HepG2 (cell line): Measurements from ENCODE around the gene COG4. TPM values are rescaled to one million over a fixed set of nuclear protein-coding genes. Genes with fewer than 3 reads are reported as not detected.

Experiments
- BRCA1 ChIP-seq: sonication (generic); formaldehyde crosslinking; IDR thresholded peaks from 2 replicates; pipeline ENCODE4 v1.4.0; 2020; ENCODE audit warnings: missing genetic modification reagents
- FOXK1 ChIP-seq: sonication (generic); formaldehyde crosslinking; IDR thresholded peaks from 2 replicates; pipeline ENCODE4 v1.4.0; 2020; ENCODE audit warnings: low read depth, missing genetic modification reagents, borderline replicate concordance
- GMEB2 ChIP-seq: IDR thresholded peaks from 2 replicates; pipeline ENCODE4 v1.6.1; 2016; ENCODE audit warnings: missing biosample characterization, missing genetic modification reagents, low read depth
- NBN ChIP-seq: fragments of 450-650 bp; conservative IDR thresholded peaks from 2 replicates; pipeline ENCODE4 v1.6.1; 2017
- NFYB ChIP-seq: sonication (generic); formaldehyde crosslinking; IDR thresholded peaks from 2 replicates; pipeline ENCODE4 v1.4.0; 2020; ENCODE audit warnings: missing genetic modification reagents
- NR1H2 ChIP-seq: sonication (generic); formaldehyde crosslinking; IDR thresholded peaks from 2 replicates; pipeline ENCODE4 v1.8.1; 2022; ENCODE audit warnings: low read depth, missing genetic modification reagents, borderline replicate concordance
- SAP130 ChIP-seq: IDR thresholded peaks from 2 replicates; pipeline ENCODE4 v1.6.1; 2016; ENCODE audit warnings: low read depth
- SOX6 ChIP-seq, 2 experiments: fragments of 450-650 bp in 1 of 2; sonication (generic) in 1 of 2; formaldehyde crosslinking in 1 of 2; IDR thresholded peaks; 2 replicates each; pipeline versions ENCODE4 v1.4.0 to v1.6.1; 2017 to 2020; ENCODE audit warnings: antibody characterized with exemption in 1 of 2, mild to moderate bottlenecking in 1 of 2, missing genetic modification reagents in 1 of 2
- TCF7L2 ChIP-seq: IDR thresholded peaks from 2 replicates; pipeline ENCODE4 v1.6.1; 2011; ENCODE audit warnings: mild to moderate bottlenecking, low read depth, low read length, moderate library complexity
- TFDP1 ChIP-seq: IDR thresholded peaks from 2 replicates; pipeline ENCODE4 v1.6.1; 2016; ENCODE audit warnings: missing compliant biosample characterization, missing genetic modification reagents, borderline replicate concordance
- ZMAT3 ChIP-seq: sonication (generic); formaldehyde crosslinking; conservative IDR thresholded peaks from 2 replicates; pipeline ENCODE4 v1.7.0; 2021; ENCODE audit warnings: missing genetic modification reagents
- ZNF44 ChIP-seq: sonication (generic); formaldehyde crosslinking; IDR thresholded peaks from 2 replicates; pipeline ENCODE4 v1.5.1; 2020; ENCODE audit warnings: mild to moderate bottlenecking, missing genetic modification reagents
- ZNF644 ChIP-seq: IDR thresholded peaks from 2 replicates; pipeline ENCODE4 v1.6.1; 2016; ENCODE audit warnings: low read depth
- ZUFSP ChIP-seq: sonication (generic); formaldehyde crosslinking; IDR thresholded peaks from 2 replicates; pipeline ENCODE4 v1.9.0; 2021; ENCODE audit warnings: missing genetic modification reagents, mild to moderate bottlenecking, borderline replicate concordance
- polyA plus RNA-seq, 8 experiments: library from polyadenylated mRNA; depleted of rRNA in 3 of 8; stranded (reverse) in 7 of 8; unstranded in 1 of 8; fragments of >200 nt; fragmentation: Illumina TruSeq in 4 of 8; extraction: Trizol in 4 of 8; gene quantifications; 2 replicates each; pipeline versions ENCODE4 v1.2.1 to v1.2.3, GENCODE V29; 2011 to 2016; ENCODE audit warnings: low read depth in 4 of 8, missing spikeins in 1 of 8, mixed read lengths in 1 of 8; ENCODE audit not compliant: insufficient read depth in 1 of 8
- total RNA-seq, 5 experiments: library from RNA; depleted of rRNA; stranded (reverse); fragments of >200 nt; fragmentation: Illumina TruSeq; extraction: Trizol; gene quantifications; 2 replicates each; pipeline ENCODE4 v1.2.3, GENCODE V29; 2016; ENCODE audit warnings: low read depth in 1 of 5
- TF ChIP-seq, protein P1 (sequence below): sonication (generic); formaldehyde crosslinking; IDR thresholded peaks from 2 replicates; pipeline ENCODE4 v1.5.0; 2020; ENCODE audit warnings: mild to moderate bottlenecking, missing genetic modification reagents
- TF ChIP-seq, protein P2 (sequence below): sonication (generic); formaldehyde crosslinking; IDR thresholded peaks from 2 replicates; pipeline ENCODE4 v1.4.0; 2020; ENCODE audit warnings: missing genetic modification reagents
- TF ChIP-seq, protein P3 (sequence below): sonication (generic); formaldehyde crosslinking; IDR thresholded peaks from 2 replicates; pipeline ENCODE4 v1.4.0; 2020; ENCODE audit warnings: low read depth, missing genetic modification reagents

COG4 gene
- total and polyA plus RNA-seq, 2 of the 13 experiments (the other 11 are each of a cell fraction or from before 2014, with no cell fraction given): 51.1 to 73.8 TPM

GRCh38 chr16:70523076-70523742 lies at the start of gene COG4 (continued):
- TF ChIP-seq, protein P1, sequence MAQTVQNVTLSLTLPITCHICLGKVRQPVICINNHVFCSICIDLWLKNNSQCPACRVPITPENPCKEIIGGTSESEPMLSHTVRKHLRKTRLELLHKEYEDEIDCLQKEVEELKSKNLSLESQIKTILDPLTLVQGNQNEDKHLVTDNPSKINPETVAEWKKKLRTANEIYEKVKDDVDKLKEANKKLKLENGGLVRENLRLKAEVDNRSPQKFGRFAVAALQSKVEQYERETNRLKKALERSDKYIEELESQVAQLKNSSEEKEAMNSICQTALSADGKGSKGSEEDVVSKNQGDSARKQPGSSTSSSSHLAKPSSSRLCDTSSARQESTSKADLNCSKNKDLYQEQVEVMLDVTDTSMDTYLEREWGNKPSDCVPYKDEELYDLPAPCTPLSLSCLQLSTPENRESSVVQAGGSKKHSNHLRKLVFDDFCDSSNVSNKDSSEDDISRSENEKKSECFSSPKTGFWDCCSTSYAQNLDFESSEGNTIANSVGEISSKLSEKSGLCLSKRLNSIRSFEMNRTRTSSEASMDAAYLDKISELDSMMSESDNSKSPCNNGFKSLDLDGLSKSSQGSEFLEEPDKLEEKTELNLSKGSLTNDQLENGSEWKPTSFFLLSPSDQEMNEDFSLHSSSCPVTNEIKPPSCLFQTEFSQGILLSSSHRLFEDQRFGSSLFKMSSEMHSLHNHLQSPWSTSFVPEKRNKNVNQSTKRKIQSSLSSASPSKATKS (CRISPR knock-in tag): 0 out of 2 replicates have a peak, but pooled peaks have one; percentile 4
- TF ChIP-seq GMEB2 (CRISPR knock-in tag) (no peak), BRCA1 (CRISPR knock-in tag) (no peak), TFDP1 (CRISPR knock-in tag) (peak; percentile 77; the same call in 1 of the 2 replicates), SOX6 (IDR thresholded peaks at IDR 0.05) (no peak), SOX6 (CRISPR knock-in tag; IDR thresholded peaks at IDR 0.05) (peak; percentile 44; the same call in 1 of the 2 replicates), NFYB (CRISPR knock-in tag) (0 out of 2 replicates have a peak, but pooled peaks have one; percentile 25), NBN (no peak), ZUFSP (no peak), ZMAT3 (CRISPR knock-in tag) (0 out of 2 replicates have a peak, but pooled peaks have one; percentile 15), ZNF644 (CRISPR knock-in tag) (no peak), ZNF44 (CRISPR knock-in tag) (no peak), TCF7L2 (no peak), FOXK1 (CRISPR knock-in tag) (0 out of 2 replicates have a peak, but pooled peaks have one; percentile 0), SAP130 (CRISPR knock-in tag) (peak; percentile 88), NR1H2 (no peak)
- TF ChIP-seq, protein P2, sequence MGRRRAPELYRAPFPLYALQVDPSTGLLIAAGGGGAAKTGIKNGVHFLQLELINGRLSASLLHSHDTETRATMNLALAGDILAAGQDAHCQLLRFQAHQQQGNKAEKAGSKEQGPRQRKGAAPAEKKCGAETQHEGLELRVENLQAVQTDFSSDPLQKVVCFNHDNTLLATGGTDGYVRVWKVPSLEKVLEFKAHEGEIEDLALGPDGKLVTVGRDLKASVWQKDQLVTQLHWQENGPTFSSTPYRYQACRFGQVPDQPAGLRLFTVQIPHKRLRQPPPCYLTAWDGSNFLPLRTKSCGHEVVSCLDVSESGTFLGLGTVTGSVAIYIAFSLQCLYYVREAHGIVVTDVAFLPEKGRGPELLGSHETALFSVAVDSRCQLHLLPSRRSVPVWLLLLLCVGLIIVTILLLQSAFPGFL: no peak
- TF ChIP-seq, protein P3, sequence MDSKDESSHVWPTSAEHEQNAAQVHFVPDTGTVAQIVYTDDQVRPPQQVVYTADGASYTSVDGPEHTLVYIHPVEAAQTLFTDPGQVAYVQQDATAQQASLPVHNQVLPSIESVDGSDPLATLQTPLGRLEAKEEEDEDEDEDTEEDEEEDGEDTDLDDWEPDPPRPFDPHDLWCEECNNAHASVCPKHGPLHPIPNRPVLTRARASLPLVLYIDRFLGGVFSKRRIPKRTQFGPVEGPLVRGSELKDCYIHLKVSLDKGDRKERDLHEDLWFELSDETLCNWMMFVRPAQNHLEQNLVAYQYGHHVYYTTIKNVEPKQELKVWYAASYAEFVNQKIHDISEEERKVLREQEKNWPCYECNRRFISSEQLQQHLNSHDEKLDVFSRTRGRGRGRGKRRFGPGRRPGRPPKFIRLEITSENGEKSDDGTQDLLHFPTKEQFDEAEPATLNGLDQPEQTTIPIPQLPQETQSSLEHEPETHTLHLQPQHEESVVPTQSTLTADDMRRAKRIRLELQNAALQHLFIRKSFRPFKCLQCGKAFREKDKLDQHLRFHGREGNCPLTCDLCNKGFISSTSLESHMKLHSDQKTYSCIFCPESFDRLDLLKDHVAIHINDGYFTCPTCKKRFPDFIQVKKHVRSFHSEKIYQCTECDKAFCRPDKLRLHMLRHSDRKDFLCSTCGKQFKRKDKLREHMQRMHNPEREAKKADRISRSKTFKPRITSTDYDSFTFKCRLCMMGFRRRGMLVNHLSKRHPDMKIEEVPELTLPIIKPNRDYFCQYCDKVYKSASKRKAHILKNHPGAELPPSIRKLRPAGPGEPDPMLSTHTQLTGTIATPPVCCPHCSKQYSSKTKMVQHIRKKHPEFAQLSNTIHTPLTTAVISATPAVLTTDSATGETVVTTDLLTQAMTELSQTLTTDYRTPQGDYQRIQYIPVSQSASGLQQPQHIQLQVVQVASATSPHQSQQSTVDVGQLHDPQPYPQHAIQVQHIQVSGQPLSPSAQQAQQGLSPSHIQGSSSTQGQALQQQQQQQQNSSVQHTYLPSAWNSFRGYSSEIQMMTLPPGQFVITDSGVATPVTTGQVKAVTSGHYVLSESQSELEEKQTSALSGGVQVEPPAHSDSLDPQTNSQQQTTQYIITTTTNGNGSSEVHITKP (CRISPR knock-in tag): no peak
